Neutrophil (primary cell): Measurements from ENCODE around the gene MICOS13.

ENCODE experiments used
- H3K27ac ChIP-seq: fragments of 200-600 bp; sonication (generic); 2 replicates; pipeline ENCODE4 v1.5.1; 2016; ENCODE audit warnings: mild to moderate bottlenecking, moderate library complexity
- H3K27me3 ChIP-seq: fragments of 200-600 bp; sonication (generic); 2 replicates; pipeline ENCODE4 v1.6.0; 2016; ENCODE audit warnings: mild to moderate bottlenecking
- H3K36me3 ChIP-seq: fragments of 200-600 bp; sonication (generic); 2 replicates; pipeline ENCODE4 v1.5.1; 2017
- H3K4me1 ChIP-seq, 2 experiments: fragments of 200-600 bp in 1 of 2; sonication (generic) in 1 of 2; 1 replicate in 1 of 2; 2 replicates in 1 of 2; pipeline versions ENCODE4 v1.5.1 to v1.6.1; 2013 to 2016; ENCODE audit warnings: low read depth in 1 of 2, low read length in 1 of 2, mild to moderate bottlenecking in 1 of 2, moderate library complexity in 1 of 2; ENCODE audit not compliant: control insufficient read depth in 1 of 2, insufficient read depth in 1 of 2
- H3K4me3 ChIP-seq, 2 experiments: fragments of 200-600 bp in 1 of 2; sonication (generic) in 1 of 2; 1 replicate in 1 of 2; 2 replicates in 1 of 2; pipeline ENCODE4 v1.5.1; 2013 to 2016; ENCODE audit warnings: low read depth in 1 of 2, low read length in 1 of 2, mild to moderate bottlenecking in 1 of 2, moderate library complexity in 1 of 2
- H3K9me3 ChIP-seq: fragments of 200-600 bp; sonication (generic); 2 replicates; pipeline ENCODE4 v1.5.1; 2016
- TF ChIP-seq, protein P1 (sequence below): fragments of 200-600 bp; sonication (generic); IDR thresholded peaks from 2 replicates; pipeline ENCODE4 v1.5.1; 2016; ENCODE audit warnings: antibody characterized with exemption

The MICOS13 gene

GRCh38 chr19:5718579-5719273 lies 38.4 kb upstream of the MICOS13 start:
- Histone ChIP-seq H3K4me3 (peak overlapping the region; percentile 96 to 98), H3K36me3 (peaks cover 3% of the 10 kb centered on the region), H3K27ac (peak overlapping the region; percentile 91), H3K4me1 (peaks cover 27 to 29% of the 10 kb centered on the region in 2 experiments), H3K9me3 (no peaks in the 10 kb centered on the region), H3K27me3 (no peaks in the 10 kb centered on the region)
- TF ChIP-seq, protein P1, sequence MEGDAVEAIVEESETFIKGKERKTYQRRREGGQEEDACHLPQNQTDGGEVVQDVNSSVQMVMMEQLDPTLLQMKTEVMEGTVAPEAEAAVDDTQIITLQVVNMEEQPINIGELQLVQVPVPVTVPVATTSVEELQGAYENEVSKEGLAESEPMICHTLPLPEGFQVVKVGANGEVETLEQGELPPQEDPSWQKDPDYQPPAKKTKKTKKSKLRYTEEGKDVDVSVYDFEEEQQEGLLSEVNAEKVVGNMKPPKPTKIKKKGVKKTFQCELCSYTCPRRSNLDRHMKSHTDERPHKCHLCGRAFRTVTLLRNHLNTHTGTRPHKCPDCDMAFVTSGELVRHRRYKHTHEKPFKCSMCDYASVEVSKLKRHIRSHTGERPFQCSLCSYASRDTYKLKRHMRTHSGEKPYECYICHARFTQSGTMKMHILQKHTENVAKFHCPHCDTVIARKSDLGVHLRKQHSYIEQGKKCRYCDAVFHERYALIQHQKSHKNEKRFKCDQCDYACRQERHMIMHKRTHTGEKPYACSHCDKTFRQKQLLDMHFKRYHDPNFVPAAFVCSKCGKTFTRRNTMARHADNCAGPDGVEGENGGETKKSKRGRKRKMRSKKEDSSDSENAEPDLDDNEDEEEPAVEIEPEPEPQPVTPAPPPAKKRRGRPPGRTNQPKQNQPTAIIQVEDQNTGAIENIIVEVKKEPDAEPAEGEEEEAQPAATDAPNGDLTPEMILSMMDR = no peak

DNA sequence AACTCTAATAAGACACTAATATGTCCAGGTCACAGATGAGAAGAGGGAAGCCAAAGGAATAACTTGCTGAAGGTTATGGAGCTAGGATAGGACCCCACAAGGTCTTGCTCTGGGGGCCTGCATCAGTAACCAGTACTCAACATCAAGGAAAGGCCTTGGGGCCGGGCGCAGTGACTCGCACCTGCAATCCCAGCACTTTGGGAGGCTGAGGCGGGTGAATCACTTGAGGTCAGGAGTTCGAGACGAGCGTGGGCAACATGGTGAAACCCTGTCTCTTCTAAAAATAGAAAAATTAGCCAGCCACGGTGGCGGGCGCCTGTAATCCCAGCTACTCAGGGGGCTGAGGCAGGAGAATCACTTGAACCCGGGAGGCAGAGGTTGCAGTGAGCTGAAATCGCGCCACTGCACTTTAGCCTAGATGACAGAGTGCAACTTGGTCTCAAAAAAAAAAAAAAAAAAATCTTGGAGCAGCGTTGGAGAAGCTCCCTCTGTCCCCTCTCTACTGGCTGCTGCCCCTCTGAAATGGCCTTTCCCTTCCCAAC lies 37.8 kb upstream of the MICOS13 start:
- no peaks in the 10 kb centered on the region for H3K27me3 ChIP-seq
- TF ChIP-seq, protein P1 = no peak
- no peaks in the 10 kb centered on the region for H3K9me3 ChIP-seq
- H3K4me1 ChIP-seq = peaks cover 27 to 29% of the 10 kb centered on the region in 2 experiments
- H3K36me3 ChIP-seq = peaks cover 7% of the 10 kb centered on the region
- H3K27ac ChIP-seq = no peak overlapping the region
- no peak overlapping the region for H3K4me3 ChIP-seq

- no peaks in the 10 kb centered on the region for H3K27me3 ChIP-seq
- peaks cover 27 to 29% of the 10 kb centered on the region in 2 experiments for H3K4me1 ChIP-seq
- no peak overlapping the region for H3K27ac ChIP-seq
- no peak overlapping the region for H3K4me3 ChIP-seq
- TF ChIP-seq, protein P1 = no peak
- H3K9me3 ChIP-seq = no peaks in the 10 kb centered on the region
- H3K36me3 ChIP-seq = peaks cover 14% of the 10 kb centered on the region
These were observed 37.1 kb upstream of the MICOS13 start for GRCh38 chr19:5717215-5717935.

DNA sequence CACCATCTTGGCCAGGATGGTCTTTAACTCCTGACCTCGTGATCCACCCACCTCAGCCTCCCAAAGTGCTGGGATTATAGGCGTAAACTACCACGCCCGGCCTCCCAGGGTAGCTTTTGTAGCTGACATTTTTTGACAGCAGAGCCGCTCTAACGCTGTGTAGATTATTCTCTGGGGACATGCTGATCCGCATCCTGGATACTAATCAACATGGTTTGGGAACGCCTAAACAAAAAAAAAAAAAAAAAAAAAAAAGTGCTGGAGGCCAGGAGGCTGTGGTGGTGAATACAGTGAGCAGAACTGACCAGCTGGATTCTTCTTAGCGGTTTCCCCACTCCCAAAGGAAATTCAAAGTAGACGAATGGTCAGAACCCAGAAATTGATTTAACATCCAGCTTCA lies 34.5 kb upstream of the MICOS13 start:
- no peaks in the 10 kb centered on the region for H3K9me3 ChIP-seq

GRCh38 chr19:5713228-5713627 lies 32.9 kb upstream of the MICOS13 start:
- TF ChIP-seq, protein P1 = no peak
- Histone ChIP-seq H3K27ac (no peak overlapping the region), H3K36me3 (peaks cover 40% of the 10 kb centered on the region), H3K9me3 (no peaks in the 10 kb centered on the region), H3K4me1 (peaks cover 0 to under 1% of the 10 kb centered on the region in 2 experiments), H3K4me3 (no peak overlapping the region), H3K27me3 (no peaks in the 10 kb centered on the region)

More for the DNA sequence above, 34.5 kb upstream of the MICOS13 start:
- TF ChIP-seq, protein P1 = no peak
- peaks cover 14 to 16% of the 10 kb centered on the region in 2 experiments for H3K4me1 ChIP-seq
- no peak overlapping the region for H3K27ac ChIP-seq
- no peak overlapping the region for H3K4me3 ChIP-seq
- no peaks in the 10 kb centered on the region for H3K27me3 ChIP-seq
- peaks cover 36% of the 10 kb centered on the region for H3K36me3 ChIP-seq
